ENCODE data around the gene TRIM77.
"Not testable (repeated sequence)": the region's sequence is repeated elsewhere in the genome, so short reads cannot be mapped to it uniquely, and the experiment has no call there.

The TRIM77 gene

DNA sequence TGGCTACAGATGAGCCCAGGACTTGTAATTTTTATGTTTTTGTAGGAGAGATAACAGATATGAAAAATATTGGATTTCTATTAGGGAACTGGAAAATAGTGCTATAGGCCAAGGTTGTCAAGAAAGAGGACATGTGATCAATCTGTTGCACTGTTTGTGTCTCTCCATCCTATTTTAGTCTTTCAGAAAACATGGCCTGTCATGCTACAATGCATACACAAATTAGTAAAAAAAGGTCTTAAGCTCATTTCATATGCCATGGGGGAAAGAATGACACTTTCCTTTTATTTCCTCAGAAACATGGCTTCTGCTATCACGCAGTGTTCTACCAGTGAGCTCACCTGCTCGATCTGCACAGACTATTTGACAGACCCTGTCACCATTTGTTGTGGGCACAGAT is at the start of gene TRIM77:
Gene TRIM77, plus strand, starts transcription at position 301 of the 400 bp plus-strand sequence. Its CDS starts 0 bp downstream, at position 301.
- DNase-seq, result not testable (repeated sequence)

DNA sequence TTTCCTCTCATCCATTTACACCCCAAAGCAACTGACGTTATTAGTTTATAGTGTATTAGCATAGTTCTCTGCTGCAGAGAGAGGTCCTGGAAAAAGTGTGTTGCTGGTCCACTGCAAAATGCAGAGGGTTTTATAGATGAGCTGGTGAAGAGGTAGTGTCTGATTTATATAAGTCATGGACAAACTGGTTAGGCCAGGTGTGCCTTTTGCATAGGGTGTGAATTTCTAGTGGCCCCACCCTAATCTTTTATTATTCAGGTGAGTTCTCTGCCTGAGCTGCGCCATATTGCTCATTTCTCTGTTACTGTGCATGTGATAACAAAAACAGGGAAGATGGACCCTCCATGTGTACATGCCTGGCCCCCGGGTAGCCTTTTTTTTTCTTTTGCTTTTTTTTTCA is 43.1 kb upstream of the TRIM77 start:
- DNase-seq, result no peak

DNA sequence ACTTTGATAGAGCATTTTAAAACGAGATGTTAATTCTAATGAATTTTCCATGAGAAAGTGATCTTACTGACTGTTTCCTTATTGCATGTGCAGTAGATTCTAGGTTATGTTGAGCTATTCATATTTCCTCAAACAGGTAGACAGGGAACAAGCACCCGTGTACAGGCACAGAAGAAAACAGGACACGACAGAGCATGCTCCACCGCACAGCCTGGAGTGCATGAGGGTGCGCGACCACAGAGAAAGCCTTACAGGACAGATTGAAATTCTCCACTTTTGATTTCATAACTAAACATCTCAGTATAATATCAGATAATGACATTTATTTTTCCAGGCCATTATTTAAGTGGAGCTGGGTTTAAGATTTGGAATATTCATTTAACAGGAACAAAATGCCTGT is 41.9 kb upstream of the TRIM77 start:
- not testable (repeated sequence) for DNase-seq

DNA sequence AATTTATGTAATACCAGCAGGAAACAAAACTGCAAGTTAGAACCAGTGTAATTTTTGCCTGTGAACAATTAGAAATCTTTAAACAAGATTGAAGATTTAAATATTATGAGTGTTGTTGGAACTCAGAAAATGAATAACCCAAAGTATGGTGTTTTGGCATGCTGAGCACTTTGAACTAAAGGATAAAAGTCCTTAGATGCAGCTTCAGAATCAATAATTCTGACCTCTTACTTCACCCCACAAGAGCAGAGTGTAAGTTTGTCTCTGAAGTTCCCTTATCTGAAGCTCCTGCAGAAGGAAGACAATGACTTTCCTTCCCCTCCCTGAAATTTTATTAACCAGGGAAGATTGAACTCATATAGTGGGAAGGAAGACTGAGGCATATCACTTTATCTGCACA is 40.5 kb upstream of the TRIM77 start:
- not testable (repeated sequence) for DNase-seq

- DNase-seq, result not testable (repeated sequence)
Measured at GRCh38 chr11:89669993-89670669, 40.0 kb upstream of the TRIM77 start.

- DNase-seq, result not testable (repeated sequence)
Measured at GRCh38 chr11:89672547-89672946, 37.6 kb upstream of the TRIM77 start.

GRCh38 chr11:89673380-89673779 is 36.7 kb upstream of the TRIM77 start:
- DNase-seq, result not testable (repeated sequence)

DNA sequence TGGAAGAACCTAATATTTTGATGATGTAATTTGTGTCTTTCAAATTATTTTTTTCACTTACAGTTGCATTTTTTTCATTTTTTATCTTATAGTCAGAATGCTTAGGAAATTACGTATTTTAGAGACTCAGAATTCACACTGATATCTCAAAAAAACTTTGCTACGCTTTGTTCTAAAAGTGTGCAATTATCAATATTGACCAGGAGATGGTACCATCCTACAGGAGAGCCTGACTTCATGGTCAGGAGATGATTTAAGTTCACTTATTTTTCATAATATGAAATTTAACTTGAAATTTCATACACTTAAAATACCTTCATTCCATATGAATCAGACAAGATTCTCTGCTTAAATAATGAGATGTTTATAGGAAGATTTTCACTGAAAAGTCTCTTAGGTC is 34.7 kb upstream of the TRIM77 start:
- DNase-seq, result not testable (repeated sequence)

DNA sequence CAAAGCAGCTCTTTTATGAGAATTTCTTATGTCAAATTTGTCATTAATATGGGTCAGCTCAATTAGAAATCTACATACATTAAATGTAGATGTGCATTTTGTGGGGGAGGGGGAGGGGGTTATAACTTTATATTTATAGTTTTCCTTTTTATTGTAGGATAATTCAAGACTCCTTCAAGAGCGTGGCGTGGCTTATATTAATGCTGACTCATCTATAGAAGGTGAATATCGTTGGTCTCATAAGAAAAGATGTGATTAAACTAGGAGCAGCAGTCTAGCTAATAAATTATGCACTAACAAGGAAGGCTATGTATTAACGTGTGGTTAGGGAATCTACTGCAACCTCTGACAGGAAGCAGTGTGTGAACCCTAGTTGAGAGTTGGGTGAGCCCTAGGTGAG is 34.2 kb upstream of the TRIM77 start:
- DNase-seq, result not testable (repeated sequence)

DNA sequence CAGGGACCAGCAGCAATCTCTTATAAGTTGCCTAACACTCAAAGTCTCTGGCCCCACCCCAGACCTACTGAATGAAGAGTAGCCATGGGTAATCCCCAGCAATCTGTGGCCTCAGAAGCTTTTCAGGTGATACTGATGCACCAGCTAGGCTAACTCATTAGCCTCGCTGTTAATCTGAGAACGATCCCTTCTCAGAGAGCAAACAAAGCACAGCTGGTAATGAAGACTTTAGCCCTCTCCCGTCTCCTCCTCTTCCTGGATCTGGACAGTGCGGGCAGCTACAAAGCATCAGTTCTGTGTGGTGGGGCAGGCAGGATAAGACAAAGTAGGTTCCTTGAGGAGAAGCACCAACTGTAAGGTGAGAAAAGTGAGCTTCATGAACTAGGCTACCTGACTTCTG is 3.0 kb upstream of the TRIM77 start:
- DNase-seq, result not testable (repeated sequence)

GRCh38 chr11:89724866-89725498 is 14.9 kb downstream of the TRIM77 start:
- DNase-seq, result not testable (repeated sequence)

- DNase-seq, result not testable (repeated sequence)
Measured at GRCh38 chr11:89730215-89730614, 20.1 kb downstream of the TRIM77 start.

DNA sequence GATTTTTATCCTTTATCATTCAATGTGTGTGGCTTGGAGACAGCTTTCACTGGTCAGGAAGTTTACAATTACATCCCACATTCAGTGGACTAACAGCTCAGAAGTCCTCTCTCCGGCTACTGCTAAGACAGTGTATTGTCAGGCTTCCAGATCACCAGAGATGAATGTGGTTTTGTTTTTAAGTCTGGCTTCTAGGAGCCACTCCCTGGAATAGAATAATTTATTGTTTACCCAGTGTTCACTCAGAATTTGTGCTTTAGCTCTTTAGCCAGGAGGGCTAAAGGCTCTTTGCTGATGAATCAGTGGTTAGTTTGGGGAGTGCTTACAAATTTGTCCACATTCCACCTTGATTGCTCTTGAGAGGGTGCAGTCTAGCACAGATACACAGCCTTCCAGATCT is 26.5 kb downstream of the TRIM77 start:
- DNase-seq, result no peak

DNA sequence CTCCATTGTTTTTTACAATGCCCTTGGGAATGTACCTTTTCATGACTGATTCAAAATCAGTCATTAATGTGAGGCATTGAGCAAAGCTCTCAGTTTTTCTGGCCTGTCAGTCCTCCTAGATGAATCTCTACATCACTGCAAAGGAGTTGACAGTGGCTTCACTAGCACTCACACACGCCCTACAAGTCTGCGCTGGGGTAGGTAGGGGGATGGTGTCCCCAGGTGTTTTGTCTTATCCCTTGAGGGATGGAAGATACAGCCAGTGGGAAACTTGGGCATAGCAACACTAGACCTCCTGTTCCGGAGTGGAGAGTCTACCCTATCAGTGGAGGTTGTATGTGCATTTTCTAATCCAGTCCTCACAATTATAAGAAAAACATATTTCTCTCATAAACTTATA is 27.0 kb downstream of the TRIM77 start:
- no peak for DNase-seq

- DNase-seq, result not testable (repeated sequence)
Measured at GRCh38 chr11:89741406-89741805, 31.3 kb downstream of the TRIM77 start.

- not testable (repeated sequence) for DNase-seq
Measured at GRCh38 chr11:89744158-89744557, 34.1 kb downstream of the TRIM77 start.

- not testable (repeated sequence) for DNase-seq
Measured at GRCh38 chr11:89750822-89751221, 40.7 kb downstream of the TRIM77 start.
